ENCODE data around the gene ADGRB3. TPM values are rescaled to one million over a fixed set of nuclear protein-coding genes. Genes with fewer than 3 reads are reported as not detected.
"Not testable (repeated sequence)": the region's sequence is repeated elsewhere in the genome, so short reads cannot be mapped to it uniquely, and the experiment has no call there.

ADGRB3 gene
- polyA plus RNA-seq, 1 of the 3 experiments (the other 2 are of a cell fraction), result 0.12 TPM

- no peak overlapping the region for H3K4me3 ChIP-seq (ENCODE audit: low read depth in 2 of 2, low read length in 1 of 2)
- H3K27me3 ChIP-seq (ENCODE audit: insufficient read depth), result no peaks in the 10 kb centered on the region
- no peak overlapping the region for H3K4me2 ChIP-seq
- no peak for DNase-seq
- ChIA-PET CTCF (no interaction called here), POLR2A (no interaction called here)
- H2AFZ ChIP-seq (ENCODE audit: low read depth), result no peak overlapping the region
- WGBS (ENCODE audit: low lambda C conversion rate), result 28% methylated on average over 2 of the region's 2 CpGs
- no peaks in the 10 kb centered on the region for H3F3A ChIP-seq (replicated peaks; ENCODE audit: insufficient read depth)
- H3K9me3 ChIP-seq, result no peaks in the 10 kb centered on the region
- H4K20me1 ChIP-seq (ENCODE audit: insufficient read depth), result no peaks in the 10 kb centered on the region
- no peak for TF ChIP-seq RFX5 (IDR thresholded peaks at IDR 0.05; ENCODE audit: low read length)
- no peak for TF ChIP-seq NFIC (IDR thresholded peaks at IDR 0.05; ENCODE audit: borderline replicate concordance)
- TF ChIP-seq POLR2AphosphoS5 (IDR thresholded peaks at IDR 0.05; ENCODE audit: low read depth, low read length), result no peak
- no peak for TF ChIP-seq EZH2phosphoT487 (IDR thresholded peaks at IDR 0.05; ENCODE audit: borderline replicate concordance, low read depth)
- TF ChIP-seq ZBTB33 (IDR thresholded peaks at IDR 0.05; ENCODE audit: borderline replicate concordance, low read depth), result no peak
- no peak for TF ChIP-seq CTCF (IDR thresholded peaks at IDR 0.05)
- no peak for TF ChIP-seq CHD2 (IDR thresholded peaks at IDR 0.05; ENCODE audit: low read length, partially characterized antibody)
- TF ChIP-seq TAF1 (IDR thresholded peaks at IDR 0.05; ENCODE audit: borderline replicate concordance, low read depth, low read length), result no peak
- TF ChIP-seq, protein P1, sequence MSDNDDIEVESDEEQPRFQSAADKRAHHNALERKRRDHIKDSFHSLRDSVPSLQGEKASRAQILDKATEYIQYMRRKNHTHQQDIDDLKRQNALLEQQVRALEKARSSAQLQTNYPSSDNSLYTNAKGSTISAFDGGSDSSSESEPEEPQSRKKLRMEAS (IDR thresholded peaks at IDR 0.05; ENCODE audit: low read depth), result no peak
- TF ChIP-seq TCF12 (IDR thresholded peaks at IDR 0.05), result no peak
- no peak for TF ChIP-seq MXI1 (IDR thresholded peaks at IDR 0.05; ENCODE audit: low read depth, low read length)
- no peak for TF ChIP-seq SIN3A (IDR thresholded peaks at IDR 0.05; ENCODE audit: borderline replicate concordance, low read depth, low read length)
- TF ChIP-seq REST (IDR thresholded peaks at IDR 0.05; ENCODE audit: low read depth, low read length), result no peak
- no peak for TF ChIP-seq SMC3 (IDR thresholded peaks at IDR 0.05; ENCODE audit: low read depth, low read length)
- H3K4me1 ChIP-seq (ENCODE audit: control insufficient read depth in 1 of 2, insufficient read depth in 2 of 2, low read depth in 1 of 2, low read length in 1 of 2), result no peaks in the 10 kb centered on the region; a peak in 1 of 4 replicates
- no peaks in the 10 kb centered on the region for H3K79me2 ChIP-seq (ENCODE audit: insufficient read depth)
- H3K36me3 ChIP-seq (replicated peaks in 1 of 2; ENCODE audit: control insufficient read depth in 1 of 2, insufficient read depth in 2 of 2, low read length in 1 of 2), result no peaks in the 10 kb centered on the region
- H3K27ac ChIP-seq (ENCODE audit: low read depth in 2 of 2, low read length in 1 of 2), result no peak overlapping the region
- no peaks in the 10 kb centered on the region for H3K9me2 ChIP-seq
- no peak overlapping the region for H3K9ac ChIP-seq
These were observed 651.2 kb downstream of the ADGRB3 start for GRCh38 chr6:69286331-69286730.

GRCh38 chr6:69288198-69288597 is 653.1 kb downstream of the ADGRB3 start:
- H3K9me2 ChIP-seq; H3K4me1 ChIP-seq (ENCODE audit: control insufficient read depth in 1 of 2, insufficient read depth in 2 of 2, low read depth in 1 of 2, low read length in 1 of 2); H3F3A ChIP-seq (replicated peaks; ENCODE audit: insufficient read depth); H3K36me3 ChIP-seq (replicated peaks in 1 of 2; ENCODE audit: control insufficient read depth in 1 of 2, insufficient read depth in 2 of 2, low read length in 1 of 2); H2AFZ ChIP-seq (ENCODE audit: low read depth); H3K9ac ChIP-seq; H3K79me2 ChIP-seq (ENCODE audit: insufficient read depth); H3K27me3 ChIP-seq (ENCODE audit: insufficient read depth); H3K9me3 ChIP-seq; H4K20me1 ChIP-seq (ENCODE audit: insufficient read depth); H3K27ac ChIP-seq (ENCODE audit: low read depth in 2 of 2, low read length in 1 of 2); DNase-seq; H3K4me3 ChIP-seq (ENCODE audit: low read depth in 2 of 2, low read length in 1 of 2); H3K4me2 ChIP-seq; POLR2A ChIA-PET: not testable (repeated sequence)
- CTCF ChIA-PET, result interaction anchor here (0.8 to 1.2 kb wide), 2 partner anchors 112 to 313 kb away, joined by 3 read pairs; no protein-coding TSS in a partner anchor
- 54% methylated on average over 5 of the region's 5 CpGs for WGBS (ENCODE audit: low lambda C conversion rate)
